ENCODE results near the gene AGBL2. TPM values are rescaled to one million over a fixed set of nuclear protein-coding genes. Genes with fewer than 3 reads are reported as not detected.
"Not testable (repeated sequence)": the region's sequence is repeated elsewhere in the genome, so short reads cannot be mapped to it uniquely, and the experiment has no call there.

The AGBL2 gene
- total RNA-seq, 1 experiment from 2014 or later: not detected

DNA sequence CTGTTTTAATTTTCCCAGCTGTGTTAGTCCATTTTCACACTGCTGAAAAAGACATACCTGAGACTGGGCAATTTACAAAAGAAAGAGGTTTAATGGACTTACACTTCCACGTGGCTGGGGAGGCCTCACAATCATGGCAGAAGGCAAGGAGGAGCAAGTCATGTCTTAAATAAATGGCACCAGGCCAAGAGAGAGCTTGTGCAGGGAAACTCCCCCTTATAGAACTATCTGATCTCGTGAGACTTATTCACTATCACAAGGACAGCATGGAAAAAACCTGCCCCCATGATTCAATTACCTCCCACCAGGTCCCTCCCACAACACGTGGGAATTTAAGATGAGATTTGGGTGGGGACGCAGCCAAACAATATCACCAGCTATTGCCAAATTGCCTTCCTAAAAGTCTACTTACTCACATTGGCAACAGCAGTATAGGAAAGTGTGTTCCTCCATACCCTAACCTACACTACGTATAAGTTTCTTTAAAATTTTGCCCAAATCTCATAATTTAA, 7.8 kb downstream of the AGBL2 start:
- DNase-seq (ENCODE audit: low spot score); in situ Hi-C loops (cut with HindIII; ENCODE audit: low sequenced_read_pairs): not testable (repeated sequence)

DNA sequence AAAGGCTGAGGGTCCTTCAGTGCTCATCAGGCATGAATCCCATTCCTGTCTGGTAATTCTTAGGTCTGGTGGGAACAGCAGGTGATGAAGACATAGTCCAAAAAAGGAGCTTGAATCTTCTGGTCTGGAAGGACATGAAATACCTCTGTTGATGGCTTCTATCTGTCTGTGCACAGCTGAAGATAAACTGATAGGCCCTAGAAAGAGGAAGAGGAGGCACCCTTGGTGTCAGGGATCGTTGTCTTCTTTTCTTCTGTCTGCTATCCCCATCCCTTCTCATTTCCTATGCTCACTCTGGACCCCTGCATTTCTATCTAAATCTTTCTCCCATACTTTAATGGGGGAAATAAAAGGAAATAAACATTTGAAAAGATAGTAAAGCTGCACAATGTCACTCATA, 9.4 kb downstream of the AGBL2 start:
- in situ Hi-C loops (cut with HindIII; ENCODE audit: low sequenced_read_pairs): no loop called here
- no peak for DNase-seq (ENCODE audit: low spot score)

DNA sequence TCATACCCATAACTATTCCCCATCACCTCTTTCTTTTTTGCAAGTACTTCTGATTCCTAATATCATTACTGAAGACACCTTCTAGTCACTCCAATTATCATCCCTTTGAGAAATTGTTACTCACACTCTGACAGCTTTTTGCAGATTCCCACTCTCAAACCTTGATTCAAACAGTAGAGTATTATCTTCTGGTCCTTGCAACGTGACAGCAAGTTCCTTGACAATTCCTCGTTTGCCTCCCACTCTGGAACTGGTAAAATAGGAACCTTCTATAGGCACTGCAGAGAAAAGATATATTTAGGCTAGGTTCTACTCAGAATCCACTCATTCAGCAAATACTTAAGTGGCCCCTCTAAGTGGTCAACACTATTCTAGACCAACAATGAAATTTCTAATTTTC, 23.2 kb downstream of the AGBL2 start:
- in situ Hi-C loops (cut with HindIII; ENCODE audit: low sequenced_read_pairs): no loop called here
- no peak for DNase-seq (ENCODE audit: low spot score)

DNA sequence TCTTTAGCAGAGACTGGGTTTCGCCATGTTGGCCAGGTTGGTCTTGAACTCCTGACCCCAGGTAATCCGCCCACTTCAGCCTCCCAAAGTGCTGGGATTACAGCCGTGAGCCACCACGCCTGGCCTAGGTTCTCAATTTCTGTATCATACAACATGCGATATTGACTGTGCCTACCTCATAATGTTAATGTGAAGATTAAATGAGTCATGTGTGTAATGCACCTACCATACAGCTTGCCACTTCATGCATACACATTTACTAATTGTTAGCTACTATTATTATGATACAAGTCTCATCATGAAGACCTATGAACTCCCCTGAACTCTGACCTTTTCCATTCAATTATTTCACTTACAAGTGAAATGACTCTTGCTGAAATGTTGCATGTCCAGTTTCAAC, 25.7 kb downstream of the AGBL2 start:
- in situ Hi-C loops (cut with HindIII; ENCODE audit: low sequenced_read_pairs): no loop called here

DNA sequence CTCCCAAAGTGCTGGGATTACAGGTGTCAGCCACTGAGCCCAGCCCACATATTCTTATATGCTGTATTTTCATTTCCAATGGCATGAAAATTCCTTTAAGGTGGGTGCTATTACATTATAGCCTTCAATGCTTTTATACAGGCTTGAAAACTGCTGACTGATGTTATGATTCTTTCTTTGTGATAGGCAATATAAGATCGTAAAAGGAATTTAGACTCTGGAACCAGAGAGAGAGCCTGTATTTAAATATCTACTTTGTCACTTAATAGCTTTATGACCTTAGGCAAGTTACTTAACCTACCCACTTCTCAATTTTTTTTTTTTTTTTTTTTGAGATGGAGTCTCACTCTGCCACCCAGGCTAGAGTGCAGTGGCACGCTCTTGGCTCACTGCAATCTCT, 26.2 kb downstream of the AGBL2 start:
- DNase-seq (ENCODE audit: low spot score): no peak
- in situ Hi-C loops (cut with HindIII; ENCODE audit: low sequenced_read_pairs): no loop called here

More for the DNA sequence above, 25.7 kb downstream of the AGBL2 start:
- no peak for DNase-seq (ENCODE audit: low spot score)

DNA sequence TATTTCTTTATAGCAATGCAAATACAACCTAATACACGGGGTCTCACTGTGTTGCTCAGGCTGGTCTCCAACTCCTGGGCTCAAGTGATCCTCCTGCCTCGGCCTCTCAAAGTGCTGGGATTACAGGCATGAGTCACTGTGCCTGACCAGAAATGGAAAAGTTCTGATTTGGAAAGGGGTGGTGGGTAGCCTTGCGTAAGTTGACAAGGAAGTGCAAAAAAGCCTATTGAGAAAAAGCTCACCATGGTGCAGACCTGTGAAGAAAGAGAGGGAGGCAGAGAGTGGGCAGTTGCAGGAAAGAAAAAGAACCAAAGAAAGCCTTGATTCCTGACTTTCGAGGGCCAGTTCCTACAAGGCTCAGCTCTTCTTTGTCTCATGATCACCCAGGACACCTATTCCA, 27.1 kb downstream of the AGBL2 start:
- in situ Hi-C loops (cut with HindIII; ENCODE audit: low sequenced_read_pairs): no loop called here
- DNase-seq (ENCODE audit: low spot score): no peak

DNA sequence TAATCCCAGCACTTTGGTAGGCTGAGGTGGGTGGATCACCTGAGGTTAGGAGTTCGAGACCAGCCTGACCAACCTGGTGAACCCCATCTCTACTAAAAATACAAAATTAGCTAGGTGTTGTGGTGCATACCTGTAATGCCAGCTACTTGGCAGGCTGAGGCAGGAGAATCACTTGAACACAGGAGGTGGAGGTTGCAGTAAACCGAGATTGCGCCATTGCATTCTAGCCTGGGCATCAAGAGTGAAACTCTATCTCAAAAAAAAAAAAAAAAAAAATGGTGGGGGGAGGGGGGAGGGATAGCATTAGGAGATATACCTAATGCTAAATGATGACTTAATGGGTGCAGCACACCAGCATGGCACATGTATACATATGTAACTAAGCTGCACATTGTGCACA, 28.5 kb downstream of the AGBL2 start:
- not testable (repeated sequence) for DNase-seq (ENCODE audit: low spot score)

DNA sequence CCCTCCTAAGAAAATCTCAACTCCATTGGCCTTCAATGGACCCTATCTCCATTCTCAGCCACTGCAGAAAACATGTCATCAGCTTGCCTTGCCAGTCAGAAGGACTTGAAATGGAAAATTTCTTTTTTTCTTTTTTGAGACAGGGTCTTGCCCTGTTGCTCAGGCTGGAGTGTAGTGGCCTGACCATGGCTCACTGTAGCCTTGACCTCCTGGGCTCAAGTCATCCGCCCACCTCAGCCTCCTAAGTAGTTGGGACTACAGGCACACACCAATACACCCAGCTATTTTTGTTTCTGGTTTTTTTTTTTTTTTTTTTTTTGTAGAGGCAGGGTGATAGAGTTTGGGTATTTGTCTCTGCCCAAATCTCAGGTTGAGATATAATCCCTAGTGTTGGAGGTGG, 29.0 kb downstream of the AGBL2 start:
- no peak for DNase-seq (ENCODE audit: low spot score)
- in situ Hi-C loops (cut with HindIII; ENCODE audit: low sequenced_read_pairs): no loop called here

More for the DNA sequence above, 28.5 kb downstream of the AGBL2 start:
- in situ Hi-C loops (cut with HindIII; ENCODE audit: low sequenced_read_pairs): not testable (repeated sequence)

DNA sequence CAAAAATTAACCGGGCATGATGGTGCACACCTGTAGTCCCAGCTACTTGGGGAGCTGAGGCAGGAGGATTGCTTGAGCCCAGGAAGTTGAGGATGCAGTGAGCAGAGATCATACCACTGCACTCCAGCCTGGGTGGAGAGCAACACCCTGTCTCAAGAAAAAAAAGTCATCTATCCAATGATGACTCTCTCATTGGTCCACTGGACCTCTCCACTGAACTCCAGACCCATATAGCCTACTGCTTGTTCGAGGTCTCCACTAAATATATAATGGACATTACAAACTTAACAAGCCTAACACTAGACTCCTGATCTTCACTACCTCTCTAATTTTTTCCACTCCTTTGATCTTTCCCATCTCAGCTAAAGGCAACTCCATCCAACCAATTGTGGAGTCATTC, 39.3 kb downstream of the AGBL2 start:
- DNase-seq (ENCODE audit: low spot score): no peak
- in situ Hi-C loops (cut with HindIII; ENCODE audit: low sequenced_read_pairs): no loop called here

DNA sequence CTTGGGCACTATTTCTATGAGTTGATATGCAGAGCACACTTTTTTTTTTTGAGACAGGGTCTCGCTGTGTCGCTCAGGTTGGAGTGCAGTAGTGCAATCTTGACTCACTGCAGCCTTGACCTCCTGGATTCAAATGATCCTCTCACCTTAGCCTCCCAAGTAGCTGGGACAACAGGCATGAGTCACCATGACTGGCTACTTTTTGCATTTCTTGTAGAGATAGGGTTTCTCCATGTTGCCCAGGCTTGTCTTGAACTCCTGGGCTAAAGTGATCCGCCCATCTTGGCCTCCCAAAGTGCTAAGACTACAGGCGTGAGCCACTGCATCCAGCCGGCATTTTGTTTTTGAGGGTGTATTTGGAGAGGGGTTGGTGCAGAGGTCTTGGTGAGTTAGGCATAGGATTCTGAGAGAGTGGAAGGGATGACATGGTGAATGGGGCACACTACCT, 42.9 kb downstream of the AGBL2 start:
- in situ Hi-C loops (cut with HindIII; ENCODE audit: low sequenced_read_pairs): no loop called here
- DNase-seq (ENCODE audit: low spot score): no peak

DNA sequence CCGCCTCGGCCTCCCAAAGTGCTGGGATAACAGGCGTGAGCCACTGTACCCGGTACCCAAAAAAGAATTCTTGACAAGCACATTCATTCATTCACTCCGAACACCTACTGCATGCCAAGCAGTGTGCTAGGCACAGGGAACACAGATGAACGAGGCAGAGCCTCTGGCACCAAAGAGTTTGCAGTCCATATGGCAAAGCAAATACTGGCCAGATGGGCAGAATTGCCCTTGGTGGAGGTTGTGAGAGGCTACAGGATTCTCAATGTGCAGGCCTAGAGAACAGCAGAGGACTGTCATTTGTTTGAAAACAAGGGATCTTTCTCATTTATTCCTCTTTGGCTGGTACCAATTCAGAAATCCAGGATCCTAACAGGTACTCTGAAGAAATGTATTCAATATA, 45.3 kb downstream of the AGBL2 start:
- DNase-seq (ENCODE audit: low spot score): peak; percentile 93
- in situ Hi-C loops (cut with HindIII; ENCODE audit: low sequenced_read_pairs): no loop called here

DNA sequence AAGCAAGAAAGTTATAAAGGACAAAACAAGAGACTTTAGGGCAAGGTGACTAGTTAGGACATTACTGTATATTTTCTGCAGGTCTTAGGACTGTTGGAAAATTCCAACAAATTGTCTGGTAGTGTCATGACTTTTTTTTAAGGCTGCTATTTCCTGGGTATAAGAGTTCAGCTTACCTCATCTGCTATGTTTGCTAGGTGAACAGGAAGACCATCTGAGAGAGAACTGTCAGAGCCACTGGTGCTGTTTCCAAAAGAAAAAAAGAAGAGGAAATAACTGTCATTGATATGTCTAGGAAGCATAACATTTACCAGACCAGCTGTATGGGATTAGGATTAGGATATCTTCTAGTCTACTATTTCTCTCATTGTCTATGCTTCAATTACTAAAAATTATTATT, 46.5 kb downstream of the AGBL2 start:
- DNase-seq (ENCODE audit: low spot score): no peak
- in situ Hi-C loops (cut with HindIII; ENCODE audit: low sequenced_read_pairs): no loop called here

DNA sequence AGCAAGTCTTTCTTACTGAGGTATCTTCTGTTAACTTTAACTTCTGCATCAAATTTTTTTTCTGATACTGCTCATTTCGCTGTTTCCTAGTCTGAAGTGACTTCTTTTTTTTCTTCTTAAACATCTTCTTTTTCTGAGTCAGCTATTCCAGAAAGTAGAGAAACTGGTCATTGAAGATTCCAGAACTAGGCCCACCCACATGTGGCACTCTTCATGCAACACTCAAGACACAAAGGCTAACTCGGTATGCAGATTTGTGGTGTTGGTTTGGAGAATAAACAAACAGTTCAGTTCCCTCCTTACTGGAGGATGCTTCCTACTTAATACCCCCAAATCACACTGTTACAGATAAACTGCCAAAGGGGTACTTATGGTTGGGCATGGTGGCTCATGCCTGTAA, 47.6 kb downstream of the AGBL2 start:
- DNase-seq (ENCODE audit: low spot score): no peak
- in situ Hi-C loops (cut with HindIII; ENCODE audit: low sequenced_read_pairs): no loop called here

DNA sequence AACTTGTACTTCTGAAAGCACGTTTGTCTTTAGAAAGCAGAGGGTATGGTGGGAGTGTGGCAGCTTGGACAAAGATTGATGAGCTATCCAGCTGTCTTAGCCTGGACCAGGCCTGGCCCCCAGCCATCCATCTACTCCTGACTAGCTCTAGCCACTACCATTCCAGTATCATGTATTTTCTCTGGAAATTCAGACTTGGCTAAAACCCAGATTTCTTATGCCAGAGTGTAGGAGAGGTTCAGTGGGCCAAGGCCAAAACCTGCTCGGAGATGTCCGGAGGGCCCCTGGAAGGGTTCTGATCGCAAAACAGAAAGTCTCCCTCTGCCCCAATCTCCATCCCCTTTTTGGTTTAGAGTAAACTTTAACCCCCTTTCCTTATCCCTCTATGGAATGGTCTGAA, 48.0 kb downstream of the AGBL2 start:
- DNase-seq (ENCODE audit: low spot score): peak; percentile 47
- in situ Hi-C loops (cut with HindIII; ENCODE audit: low sequenced_read_pairs): no loop called here

DNA sequence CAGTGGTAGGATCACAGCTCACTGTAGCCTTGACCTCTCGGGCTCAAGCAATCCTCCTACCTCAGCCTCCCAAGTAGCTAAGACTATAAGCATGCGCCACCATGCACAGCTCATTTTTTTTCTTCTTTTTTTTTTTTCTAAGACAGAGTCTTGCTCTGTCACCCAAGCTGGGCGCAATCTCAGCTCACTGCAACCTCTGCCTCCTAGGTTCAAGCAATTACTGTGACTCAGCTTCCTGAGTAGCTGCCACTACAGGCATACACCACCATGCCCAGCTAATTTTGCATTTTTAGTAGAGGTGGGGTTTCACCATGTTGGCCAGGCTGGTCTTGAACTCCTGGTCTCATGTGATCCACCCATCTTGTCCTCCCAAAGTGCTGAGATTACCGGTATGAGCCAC, 50.2 kb downstream of the AGBL2 start:
- DNase-seq (ENCODE audit: low spot score); in situ Hi-C loops (cut with HindIII; ENCODE audit: low sequenced_read_pairs): not testable (repeated sequence)

DNA sequence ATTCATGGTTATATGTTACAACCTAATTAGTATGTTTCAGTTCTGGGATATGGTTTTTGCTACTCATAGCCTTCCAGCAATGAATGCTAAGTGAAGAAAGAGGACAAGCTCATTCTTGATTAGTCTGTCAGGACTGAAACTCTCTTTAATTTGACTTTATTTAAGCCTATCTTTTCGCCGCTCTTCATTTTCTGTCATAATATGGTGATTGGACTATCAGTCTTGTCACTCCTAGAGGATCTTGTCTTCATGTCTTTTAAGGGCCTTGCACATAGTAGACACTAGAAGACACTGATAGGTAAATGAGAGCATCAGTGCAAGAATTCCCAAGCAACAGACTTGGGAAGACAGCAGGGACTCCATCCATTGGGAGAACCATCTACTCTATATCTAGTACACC, 53.9 kb downstream of the AGBL2 start:
- in situ Hi-C loops (cut with HindIII; ENCODE audit: low sequenced_read_pairs): no loop called here
- no peak for DNase-seq (ENCODE audit: low spot score)

DNA sequence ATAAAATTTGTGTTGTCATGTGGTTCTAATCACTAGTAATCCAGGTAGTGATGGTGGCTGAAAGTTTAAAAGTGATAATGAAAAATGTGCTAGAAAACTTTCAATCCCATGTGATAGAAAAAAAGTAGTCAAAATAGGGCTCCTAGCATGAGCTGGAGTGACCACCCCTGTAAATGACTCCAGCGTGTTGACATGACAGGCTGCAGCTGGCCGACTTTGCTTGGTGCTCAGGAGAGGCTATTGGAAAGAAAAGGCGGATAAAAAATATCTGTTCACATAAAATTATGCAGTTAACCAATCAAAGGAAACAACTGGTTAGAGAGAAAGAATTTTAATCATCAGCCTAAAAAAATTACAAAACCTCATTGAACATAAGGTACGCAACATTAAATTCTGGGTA, 55.9 kb downstream of the AGBL2 start:
- in situ Hi-C loops (cut with HindIII; ENCODE audit: low sequenced_read_pairs): no loop called here
- DNase-seq (ENCODE audit: low spot score): no peak

DNA sequence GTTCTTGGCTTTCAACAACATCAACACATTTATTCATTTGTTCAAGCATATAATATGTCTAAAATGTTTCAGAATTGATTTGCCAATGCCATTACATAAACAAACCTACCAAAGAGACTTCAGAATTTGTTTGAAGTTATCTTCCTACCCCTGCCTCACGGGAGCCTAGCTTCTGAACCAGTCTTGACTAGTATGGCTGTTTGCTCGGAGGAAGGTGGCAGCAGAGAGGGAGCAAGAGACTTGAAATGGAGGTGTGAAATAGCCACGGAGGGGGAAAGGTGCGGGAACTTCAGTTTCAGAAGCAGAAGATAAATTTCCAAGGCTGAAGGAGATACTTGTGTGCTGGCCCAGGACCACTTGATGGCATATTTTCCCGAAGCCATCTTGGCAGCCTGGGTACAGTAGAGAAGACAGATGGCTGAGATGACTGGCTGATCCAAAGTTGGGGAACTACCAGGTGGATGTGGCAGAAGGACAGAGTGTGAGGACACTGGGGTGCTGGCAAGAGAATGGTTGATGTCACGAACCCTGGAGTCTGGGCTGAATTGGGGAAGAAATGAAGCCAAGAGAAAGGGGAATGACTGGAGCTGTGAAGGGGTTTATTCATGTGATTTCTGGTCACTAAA, 58.8 kb downstream of the AGBL2 start:
- in situ Hi-C loops (cut with HindIII; ENCODE audit: low sequenced_read_pairs): no loop called here
- peak; percentile 98 for DNase-seq (ENCODE audit: low spot score)

DNA sequence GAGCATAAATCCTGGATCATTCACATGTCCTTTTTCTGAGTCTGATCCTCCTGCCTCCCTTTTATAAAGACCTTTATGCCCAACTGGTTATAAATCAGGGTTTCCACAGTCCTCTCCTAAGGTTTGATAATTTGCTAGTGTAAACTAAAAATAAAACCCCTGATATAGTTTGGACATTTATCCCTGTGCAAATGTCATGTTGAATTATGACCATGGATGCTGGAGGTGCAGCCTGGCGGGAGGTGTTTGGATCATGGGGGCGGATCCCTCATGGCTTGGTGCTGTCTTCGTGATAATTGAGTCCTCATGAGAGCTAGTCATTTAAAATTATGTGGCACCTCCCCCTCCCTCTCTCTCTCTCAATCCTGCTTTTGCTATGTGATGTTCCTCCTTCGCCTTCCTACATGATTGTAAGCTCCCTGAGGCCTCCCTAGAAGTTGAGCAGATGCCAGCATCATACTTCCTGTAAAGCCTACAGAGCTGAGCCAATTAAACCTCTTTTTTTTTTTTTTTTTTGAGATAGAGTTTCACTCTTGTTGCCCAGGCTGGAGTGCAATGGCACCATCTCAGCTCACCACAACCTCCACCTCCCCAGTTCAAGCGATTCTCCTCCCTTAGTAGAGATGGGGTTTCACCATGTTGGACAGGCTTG, 63.2 kb downstream of the AGBL2 start:
- in situ Hi-C loops (cut with HindIII; ENCODE audit: low sequenced_read_pairs): no loop called here

DNA sequence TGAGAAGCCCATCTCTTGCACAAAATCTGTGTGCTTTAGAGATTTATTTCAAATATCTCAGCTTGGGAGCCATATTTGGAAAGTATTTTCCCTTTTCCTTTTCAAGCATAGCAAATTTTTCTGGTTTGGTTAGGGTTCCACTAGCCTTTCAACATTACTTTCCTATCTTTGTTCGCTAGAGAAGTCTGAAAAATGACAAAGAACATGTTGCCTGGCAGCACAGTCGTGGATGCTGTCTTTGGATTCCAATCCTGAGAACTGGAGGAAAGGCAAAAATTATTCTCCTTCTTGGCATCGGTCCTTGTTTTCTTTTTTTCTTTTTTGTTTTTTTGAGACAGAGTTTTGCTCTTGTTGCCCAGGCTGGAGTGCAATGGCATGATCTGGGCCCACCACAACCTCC, 65.9 kb downstream of the AGBL2 start:
- in situ Hi-C loops (cut with HindIII; ENCODE audit: low sequenced_read_pairs): no loop called here
- no peak for DNase-seq (ENCODE audit: low spot score)

More for the DNA sequence above, 63.2 kb downstream of the AGBL2 start:
- DNase-seq (ENCODE audit: low spot score): no peak

DNA sequence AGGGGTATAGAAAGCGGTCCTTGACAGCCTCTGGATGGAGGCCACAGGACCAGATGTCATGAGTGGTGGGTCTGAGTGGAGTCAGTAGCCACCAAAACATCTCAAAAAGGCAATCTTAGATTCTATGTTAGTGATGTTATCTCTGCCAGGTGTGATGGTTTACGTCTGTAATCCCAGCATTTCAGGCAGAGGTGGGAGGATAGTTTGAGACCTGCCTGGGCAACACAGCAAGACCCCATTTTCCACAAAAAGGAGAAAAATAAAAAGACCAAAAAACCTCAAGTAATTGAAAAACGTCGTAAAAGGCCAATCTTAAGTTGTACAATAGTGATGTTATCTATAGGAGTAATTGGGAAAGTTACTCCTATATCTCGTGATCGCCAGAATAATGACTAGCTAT, 69.2 kb downstream of the AGBL2 start:
- in situ Hi-C loops (cut with HindIII; ENCODE audit: low sequenced_read_pairs): no loop called here
- DNase-seq (ENCODE audit: low spot score): no peak
